Measurements from ENCODE around the gene WDR27.
"Not testable (repeated sequence)": the region's sequence is repeated elsewhere in the genome, so short reads cannot be mapped to it uniquely, and the experiment has no call there.

Gene WDR27

GRCh38 chr6:169660751-169661390 lies 41.0 kb downstream of the WDR27 start:
- DNase-seq, result no peak

DNA sequence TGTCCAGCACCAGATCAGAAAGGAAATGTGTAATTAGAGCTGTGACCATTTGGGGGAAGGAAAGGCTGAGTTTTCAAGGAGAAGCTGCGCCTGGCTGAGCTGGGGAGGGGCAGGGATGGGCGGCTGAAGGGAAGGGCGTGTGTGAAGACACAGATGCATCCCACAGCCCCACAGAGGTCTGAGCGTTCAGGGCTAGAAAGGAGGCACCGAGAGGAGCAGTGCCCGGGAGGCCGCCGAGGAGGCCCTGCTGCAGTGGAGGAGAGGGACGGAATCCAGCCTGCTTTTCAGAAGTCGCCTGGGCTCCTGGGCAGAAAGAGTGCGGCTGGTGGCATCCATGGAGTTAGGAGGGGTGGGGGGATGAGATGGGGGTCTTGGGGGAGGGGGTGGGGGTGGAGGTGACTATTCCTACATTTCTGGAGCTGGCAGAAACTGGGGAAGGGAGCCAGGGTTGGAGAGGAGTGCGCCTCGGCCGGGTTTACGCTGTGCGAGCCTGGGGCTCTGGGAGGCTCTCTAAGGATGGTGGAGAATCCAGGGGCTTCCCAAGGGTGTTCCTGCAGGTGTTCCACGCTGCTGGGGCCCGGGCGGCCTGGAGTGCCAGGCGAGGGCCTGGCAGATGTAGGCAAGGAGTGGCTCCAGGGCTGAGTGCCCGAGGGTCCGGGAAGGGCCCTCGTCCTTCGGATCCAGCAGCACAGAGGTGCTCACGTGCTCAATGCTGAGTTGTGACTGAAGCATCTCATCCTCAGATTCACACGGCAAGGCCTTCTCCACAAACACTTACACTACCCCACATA lies 41.8 kb downstream of the WDR27 start:
- no peak for DNase-seq

- no peak for DNase-seq
Observed at GRCh38 chr6:169657284-169657610, 44.6 kb downstream of the WDR27 start.

GRCh38 chr6:169656546-169657283 lies 45.1 kb downstream of the WDR27 start:
- DNase-seq, result no peak

DNA sequence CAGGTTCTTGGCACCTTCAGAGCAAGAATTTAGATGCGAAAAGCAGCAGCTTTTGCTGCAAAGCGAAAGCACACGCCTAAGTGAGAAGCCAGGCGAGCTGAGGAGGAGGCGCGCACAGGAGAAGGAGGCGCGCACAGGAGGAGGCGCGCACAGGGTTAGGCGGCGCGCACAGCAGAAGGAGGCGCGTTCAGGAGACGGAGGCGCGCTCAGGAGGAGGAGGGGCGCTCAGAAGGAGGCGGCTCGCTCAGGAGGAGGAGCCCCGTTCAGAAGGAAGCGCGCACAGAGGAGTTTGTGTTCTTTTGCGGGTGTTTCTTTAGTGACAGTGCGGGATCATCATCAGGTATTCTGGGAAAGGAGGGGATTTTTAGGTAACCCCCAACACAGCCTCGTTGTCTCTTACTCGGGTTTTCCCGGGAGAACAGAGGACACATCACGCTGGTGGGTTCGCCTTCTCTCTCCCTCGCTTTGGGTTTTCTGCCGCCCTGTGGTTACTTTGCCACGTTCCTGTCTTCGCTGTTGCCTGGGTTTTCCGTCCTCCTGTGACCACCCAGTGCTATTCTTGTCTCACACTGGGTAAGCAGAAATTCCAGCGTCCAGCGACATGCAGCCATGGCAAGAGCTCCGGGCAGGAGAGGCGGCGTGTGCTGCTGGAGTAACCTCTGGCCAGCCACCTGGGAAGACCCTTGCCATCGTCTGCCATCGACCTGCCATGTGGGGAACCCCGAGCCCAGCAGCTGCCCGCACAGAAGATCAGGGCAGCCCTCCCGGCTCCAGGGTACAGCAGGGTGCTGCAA lies 47.0 kb downstream of the WDR27 start:
- DNase-seq, result peak; percentile 23

DNA sequence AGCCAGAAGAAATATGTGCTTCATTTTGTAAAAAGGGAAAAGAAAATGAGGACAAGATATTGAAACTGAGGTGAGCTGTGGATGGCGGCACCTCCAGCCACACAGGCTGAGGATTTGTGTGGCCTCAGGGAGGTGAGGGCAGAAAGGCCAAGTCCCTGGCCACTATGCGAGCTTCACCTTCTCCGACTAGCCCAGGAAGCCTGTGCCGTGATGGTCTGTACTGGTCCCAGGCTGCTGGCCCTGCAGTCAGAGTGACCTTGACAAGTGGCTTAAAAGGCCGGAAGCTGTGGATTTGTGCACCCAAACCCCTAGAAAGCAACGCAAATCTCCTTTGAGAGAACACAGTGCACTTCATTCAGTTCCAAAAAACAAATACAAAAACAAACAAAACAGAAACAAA lies 48.1 kb downstream of the WDR27 start:
- DNase-seq, result no peak

DNA sequence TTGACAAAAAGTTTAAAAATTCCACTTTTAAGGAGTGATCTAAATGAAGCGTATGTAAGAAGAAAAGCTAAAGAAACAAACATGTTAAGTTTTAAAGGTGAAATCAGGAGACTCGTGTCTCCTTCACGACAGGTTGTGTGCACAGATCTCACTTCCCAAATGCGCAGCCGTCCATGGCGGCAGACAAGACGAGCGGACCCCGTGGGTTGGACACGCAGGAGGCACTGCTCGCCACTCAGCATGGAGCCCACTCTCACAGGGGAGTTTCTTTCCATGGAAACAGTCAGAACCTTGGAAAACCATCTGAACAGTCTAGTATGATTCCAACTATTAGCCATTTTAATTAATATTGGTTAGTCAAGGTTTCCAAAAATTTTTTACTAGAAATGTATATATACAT lies 48.9 kb downstream of the WDR27 start:
- DNase-seq, result no peak

- DNase-seq, result no peak
Observed at GRCh38 chr6:169651498-169651897, 50.3 kb downstream of the WDR27 start.

- DNase-seq, result no peak
Observed at GRCh38 chr6:169650959-169651292, 50.9 kb downstream of the WDR27 start.

DNA sequence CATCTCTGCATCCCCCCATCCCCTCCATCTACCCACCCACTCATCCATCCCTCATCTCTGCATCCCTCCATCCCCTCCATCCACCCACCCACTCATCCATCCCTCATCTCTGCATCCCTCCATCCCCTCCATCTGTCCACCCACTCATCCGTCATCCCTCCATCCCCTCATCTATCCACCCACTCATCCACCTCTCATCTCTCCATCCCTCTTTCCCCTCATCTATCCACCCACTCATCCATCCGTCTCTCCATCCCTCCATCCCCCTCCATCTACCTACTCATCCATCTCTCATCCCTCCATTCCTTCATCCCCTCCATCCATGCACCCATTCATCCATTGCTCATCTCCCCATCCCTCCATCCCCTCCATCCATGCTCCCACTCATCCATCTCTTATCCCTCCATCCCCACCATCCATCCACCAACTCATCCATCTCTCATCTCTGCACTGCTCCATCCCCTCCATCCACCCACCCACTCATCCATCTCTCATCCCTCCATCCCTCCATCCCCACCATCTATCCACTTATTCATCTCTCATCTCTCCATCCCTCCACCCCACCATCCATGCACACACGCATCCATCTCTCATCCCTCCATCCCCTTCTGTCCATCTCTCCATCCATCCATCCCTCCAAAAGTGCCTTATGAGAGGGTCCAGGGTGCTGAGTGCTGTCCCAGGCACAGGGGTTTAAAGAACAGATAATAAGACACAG lies 51.4 kb downstream of the WDR27 start:
- DNase-seq, result no peak

GRCh38 chr6:169648617-169649016 lies 53.2 kb downstream of the WDR27 start:
- DNase-seq, result no peak

DNA sequence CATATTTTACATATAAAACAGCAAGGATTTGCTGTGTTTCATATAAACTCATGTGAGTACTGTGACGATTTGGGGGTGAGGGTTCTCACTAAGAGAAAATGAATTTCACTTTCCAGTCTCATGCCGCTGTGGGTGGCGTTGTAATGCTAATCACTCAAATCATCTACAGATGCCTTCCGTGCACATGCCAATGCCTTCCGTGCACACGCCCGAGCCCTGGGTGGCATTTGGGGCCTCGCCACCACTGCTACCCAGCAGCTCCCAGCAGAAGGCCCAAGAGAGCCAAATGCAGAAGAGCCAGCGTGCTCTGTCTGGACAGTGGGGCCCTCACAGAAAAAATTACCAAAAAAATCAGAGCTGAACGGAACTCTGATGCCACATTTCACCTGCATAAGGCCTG lies 53.7 kb downstream of the WDR27 start:
- DNase-seq, result no peak

DNA sequence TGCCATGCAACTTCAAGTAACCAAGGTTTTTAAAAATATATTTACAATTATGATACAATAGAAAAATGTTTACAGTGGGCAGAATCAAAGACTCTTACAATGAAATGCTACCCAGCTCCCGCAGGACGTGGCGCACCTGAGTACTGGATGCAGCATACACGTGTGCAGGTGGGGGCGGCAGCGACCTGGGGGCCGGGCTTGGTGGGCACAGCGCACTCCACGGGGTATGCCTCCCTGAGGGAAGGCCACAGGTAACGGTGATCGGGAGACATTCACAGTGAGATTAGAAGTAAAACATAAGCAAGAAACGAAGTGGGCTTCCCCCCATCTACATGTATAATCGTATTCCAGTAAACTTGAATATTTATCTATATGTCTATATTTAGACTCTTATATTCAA lies 54.2 kb downstream of the WDR27 start:
- DNase-seq, result no peak

- no peak for DNase-seq
Observed at GRCh38 chr6:169646906-169647567, 54.8 kb downstream of the WDR27 start.

DNA sequence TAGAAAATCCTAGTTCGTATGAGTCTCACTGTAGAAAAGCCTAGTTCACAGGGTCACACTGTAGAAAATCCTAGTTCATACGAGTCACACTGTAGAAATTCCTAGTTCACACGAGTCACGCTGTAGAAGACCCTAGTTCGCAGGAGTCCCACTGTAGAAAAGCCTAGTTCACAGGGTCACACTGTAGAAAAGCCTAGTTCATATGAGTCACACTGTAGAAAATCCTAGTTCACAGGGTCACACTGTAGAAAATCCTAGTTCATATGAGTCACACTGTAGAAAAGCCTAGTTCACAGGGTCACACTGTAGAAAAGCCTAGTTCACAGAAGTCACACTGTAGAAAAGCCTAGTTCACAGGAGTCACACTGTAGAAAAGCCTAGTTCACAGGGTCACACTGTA lies 56.4 kb downstream of the WDR27 start:
- not testable (repeated sequence) for DNase-seq

- DNase-seq, result no peak
Observed at GRCh38 chr6:169643521-169643920, 58.3 kb downstream of the WDR27 start.

GRCh38 chr6:169642455-169642854 lies 59.4 kb downstream of the WDR27 start:
- DNase-seq, result no peak

GRCh38 chr6:169641461-169642085 lies 60.3 kb downstream of the WDR27 start:
- no peak for DNase-seq

DNA sequence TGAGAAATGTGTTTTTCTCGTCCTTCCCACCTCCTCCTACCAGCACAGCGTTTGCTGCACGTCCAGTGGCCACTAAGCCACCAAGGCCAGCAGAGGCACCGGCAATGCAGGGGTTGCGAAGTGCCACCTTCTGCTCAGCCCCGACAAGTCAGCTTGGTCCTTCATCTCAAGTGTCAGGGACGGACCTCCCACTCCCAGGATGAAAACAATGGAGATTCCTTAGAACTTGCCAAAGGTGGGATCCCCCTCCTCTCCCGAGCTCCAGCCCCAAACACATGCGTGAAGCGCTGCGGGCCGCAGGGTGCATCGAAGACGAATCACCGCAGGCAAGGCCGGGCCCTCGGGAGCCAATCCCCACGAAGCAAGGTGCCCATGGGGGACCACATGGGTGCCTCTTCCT lies 60.8 kb downstream of the WDR27 start:
- no peak for DNase-seq

DNA sequence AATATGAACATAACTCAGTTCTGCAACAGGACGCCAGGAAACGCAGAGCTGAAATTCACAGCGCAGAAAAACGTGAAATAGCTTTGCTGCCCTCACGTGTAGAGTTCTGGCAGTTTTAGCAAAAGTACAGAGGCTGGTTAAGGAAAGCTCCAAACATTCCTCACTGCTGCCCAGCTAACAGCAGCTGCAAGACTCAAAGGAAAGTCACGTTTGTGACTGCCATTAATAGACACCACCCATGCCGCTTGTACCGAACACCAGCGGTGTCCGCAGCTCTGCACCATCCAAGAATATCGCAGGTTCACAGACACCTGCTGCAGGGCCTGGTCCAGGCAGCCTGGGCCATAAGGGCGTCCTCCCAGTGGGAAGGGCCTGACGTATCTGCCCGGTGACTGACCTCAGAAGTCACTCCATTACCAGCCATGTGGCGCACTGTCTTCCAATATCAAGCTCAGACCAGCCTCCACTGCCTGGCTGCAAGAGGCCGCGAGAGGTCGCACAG lies 61.4 kb downstream of the WDR27 start:
- DNase-seq, result no peak

DNA sequence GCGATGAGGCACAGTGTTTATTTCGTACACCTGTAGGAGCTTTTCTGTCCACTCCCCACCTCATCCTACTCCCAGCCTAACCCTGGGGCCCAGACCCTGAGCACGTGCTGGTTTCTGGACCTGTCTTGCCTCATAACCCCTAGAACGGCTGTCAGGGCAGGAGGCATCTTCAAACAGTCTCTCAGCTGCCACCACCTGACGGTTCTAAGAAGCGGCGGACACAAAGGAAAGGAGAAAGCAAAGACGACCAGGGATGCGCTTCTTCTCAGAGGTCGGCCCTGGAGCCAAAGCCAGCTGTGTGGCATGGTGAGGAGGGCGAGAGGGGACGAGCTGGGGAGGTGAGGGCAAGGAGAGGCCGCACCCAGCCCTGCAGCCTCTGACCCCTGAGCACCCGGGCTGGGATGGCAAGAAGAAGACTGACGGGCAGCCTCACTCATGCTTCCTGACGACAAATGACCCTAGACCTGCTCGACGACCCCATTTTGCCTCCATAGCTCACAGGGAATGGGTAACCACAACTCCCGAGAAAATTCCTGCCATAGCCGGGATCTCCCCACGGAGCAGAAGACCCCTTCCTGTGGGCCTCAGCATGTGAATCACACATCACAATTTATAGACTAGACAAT lies 62.1 kb downstream of the WDR27 start:
- no peak for DNase-seq
